Measurements from ENCODE around the gene MAGEA4.

GRCh38 chrX:151970661-151971060 lies 58.0 kb downstream of the MAGEA4 start:
- TF ChIP-seq CTCF (IDR thresholded peaks at IDR 0.05) (no peak), POLR2A (IDR thresholded peaks at IDR 0.05) (no peak)

Measured in adrenal gland (tissue), 5 donors.